ENCODE results near the gene PMPCA.

DNA sequence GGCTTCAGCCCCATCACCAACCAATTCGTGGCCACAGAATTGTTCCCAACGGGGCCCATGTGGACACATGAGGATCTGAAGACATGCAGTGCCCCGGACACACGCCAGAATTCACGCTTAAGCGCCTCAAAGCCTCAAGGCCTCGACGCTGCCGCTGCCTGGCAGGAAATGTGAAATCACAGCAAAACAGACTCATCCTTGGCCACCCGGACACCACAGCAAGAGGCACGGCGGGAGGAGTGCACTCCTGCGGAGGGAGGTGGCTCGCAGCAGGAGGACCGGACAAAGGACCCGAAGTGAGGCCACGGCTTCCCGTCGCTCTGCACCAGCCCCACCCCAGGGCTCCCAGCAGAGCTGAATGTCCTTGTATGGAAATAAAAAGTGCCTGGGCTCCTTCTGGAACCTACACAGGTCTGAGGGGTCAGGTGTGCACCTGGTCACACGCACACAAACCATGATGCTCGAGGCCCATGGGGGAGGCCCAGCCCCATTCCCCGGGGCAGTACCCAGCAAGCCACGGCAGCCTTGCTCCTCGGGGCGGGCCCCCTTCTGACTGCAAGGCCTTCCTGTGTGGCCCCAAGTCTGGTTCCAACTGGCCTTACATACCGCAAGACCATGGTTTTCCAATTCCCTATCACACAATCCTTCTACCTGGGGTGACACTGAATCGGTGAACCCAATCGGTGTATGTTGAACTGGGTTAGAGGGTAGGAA lies 62.3 kb downstream of the PMPCA start:
- no peak for TF ChIP-seq EZH2 (IDR thresholded peaks at IDR 0.05; ENCODE audit: borderline replicate concordance, low read length)
- TF ChIP-seq, protein P1, sequence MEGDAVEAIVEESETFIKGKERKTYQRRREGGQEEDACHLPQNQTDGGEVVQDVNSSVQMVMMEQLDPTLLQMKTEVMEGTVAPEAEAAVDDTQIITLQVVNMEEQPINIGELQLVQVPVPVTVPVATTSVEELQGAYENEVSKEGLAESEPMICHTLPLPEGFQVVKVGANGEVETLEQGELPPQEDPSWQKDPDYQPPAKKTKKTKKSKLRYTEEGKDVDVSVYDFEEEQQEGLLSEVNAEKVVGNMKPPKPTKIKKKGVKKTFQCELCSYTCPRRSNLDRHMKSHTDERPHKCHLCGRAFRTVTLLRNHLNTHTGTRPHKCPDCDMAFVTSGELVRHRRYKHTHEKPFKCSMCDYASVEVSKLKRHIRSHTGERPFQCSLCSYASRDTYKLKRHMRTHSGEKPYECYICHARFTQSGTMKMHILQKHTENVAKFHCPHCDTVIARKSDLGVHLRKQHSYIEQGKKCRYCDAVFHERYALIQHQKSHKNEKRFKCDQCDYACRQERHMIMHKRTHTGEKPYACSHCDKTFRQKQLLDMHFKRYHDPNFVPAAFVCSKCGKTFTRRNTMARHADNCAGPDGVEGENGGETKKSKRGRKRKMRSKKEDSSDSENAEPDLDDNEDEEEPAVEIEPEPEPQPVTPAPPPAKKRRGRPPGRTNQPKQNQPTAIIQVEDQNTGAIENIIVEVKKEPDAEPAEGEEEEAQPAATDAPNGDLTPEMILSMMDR (IDR thresholded peaks at IDR 0.05; ENCODE audit: low read length): no peak

All from OCI-LY1 (cell line).